H1 (cell line): ENCODE data around the gene C5orf15. TPM values are rescaled to one million over a fixed set of nuclear protein-coding genes. Genes with fewer than 3 reads are reported as not detected.

ENCODE experiments used
- CTCF ChIA-PET: fragments of 300-600 bp; sonication (Branson Sonifier 250); formaldehyde crosslinking; loops from one replicate; lab custom pipeline; 2021; ENCODE audit not compliant: partially characterized antibody; lab: Charles Lee
- POLR2A ChIA-PET: fragments of 300-600 bp; sonication (Branson Sonifier 250); formaldehyde crosslinking; loops from one replicate; lab custom pipeline; 2021; ENCODE audit warnings: inconsistent platforms; ENCODE audit not compliant: partially characterized antibody; lab: Charles Lee
- DNase-seq, 2 experiments: peaks; one replicate each; pipeline versions ENCODE4 v3.0.0 to v3.0.0-alpha.2; 2010 to 2022; ENCODE audit warnings: low spot score in 2 of 2, low read depth in 1 of 2, mixed read lengths in 1 of 2
- FAIRE-seq: peaks from 2 replicates; lab custom pipeline; 2011; peaks lifted over from hg19 to GRCh38; lab: Jason Lieb, UNC
- H2AFZ ChIP-seq: 2 replicates; pipeline ENCODE4 v1.8.1; 2012; ENCODE audit warnings: low read length, inconsistent platforms
- H2AK5ac ChIP-seq: 2 replicates; pipeline ENCODE4 v1.6.1; 2013; ENCODE audit warnings: low read depth, low read length
- H2BK120ac ChIP-seq: replicated peaks from 2 replicates; pipeline ENCODE3; 2013; ENCODE audit warnings: low read depth, low read length, inconsistent platforms
- H2BK12ac ChIP-seq: 2 replicates; pipeline ENCODE4 v1.6.1; 2013; ENCODE audit warnings: low read depth, low read length
- H2BK15ac ChIP-seq: 2 replicates; pipeline ENCODE4 v1.6.1; 2013; ENCODE audit warnings: low read length
- H2BK20ac ChIP-seq: 2 replicates; pipeline ENCODE4 v1.6.1; 2013; ENCODE audit warnings: low read length
- H2BK5ac ChIP-seq: 2 replicates; pipeline ENCODE4 v1.6.1; 2013; ENCODE audit warnings: low read depth, low read length
- H3K14ac ChIP-seq: 2 replicates; pipeline ENCODE4 v1.6.1; 2013; ENCODE audit warnings: inconsistent platforms; ENCODE audit not compliant: insufficient read length
- H3K18ac ChIP-seq: 2 replicates; pipeline ENCODE4 v1.6.1; 2013; ENCODE audit warnings: low read length; ENCODE audit errors: extremely low read depth
- H3K23ac ChIP-seq: 2 replicates; pipeline ENCODE4 v1.6.1; 2013; ENCODE audit warnings: inconsistent platforms; ENCODE audit not compliant: insufficient read length
- H3K23me2 ChIP-seq: 2 replicates; pipeline ENCODE4 v1.6.1; 2013; ENCODE audit warnings: low read depth, low read length
- H3K27ac ChIP-seq: 2 replicates; pipeline ENCODE4 v1.6.1; 2011; ENCODE audit warnings: low read depth, low read length, inconsistent platforms
- H3K27me3 ChIP-seq, 4 experiments: replicated peaks in 1 of 4; 1 replicate in 1 of 4; 2 replicates in 3 of 4; pipeline versions ENCODE4 v1.6.1 to v1.8.1; 2011 to 2013; ENCODE audit warnings: low read length in 3 of 4, mild to moderate bottlenecking in 3 of 4, inconsistent platforms in 2 of 4, mixed read lengths in 2 of 4, moderate library complexity in 1 of 4; ENCODE audit not compliant: control insufficient read depth in 3 of 4, insufficient read depth in 3 of 4; ENCODE audit errors: extremely low read depth in 1 of 4
- H3K36me3 ChIP-seq, 4 experiments: 2 replicates each; pipeline versions ENCODE4 v1.6.1 to v1.8.1; 2011 to 2013; ENCODE audit warnings: mild to moderate bottlenecking in 4 of 4, low read length in 3 of 4, moderate library complexity in 2 of 4, control low read depth in 1 of 4, inconsistent platforms in 1 of 4; ENCODE audit not compliant: insufficient read depth in 4 of 4, control insufficient read depth in 2 of 4
- H3K4ac ChIP-seq: replicated peaks from 2 replicates; pipeline ENCODE3; 2013; ENCODE audit warnings: low read length, low read depth, mixed read lengths, inconsistent platforms; ENCODE audit not compliant: insufficient read length
- H3K4me1 ChIP-seq, 4 experiments: replicated peaks in 1 of 4; 1 replicate in 1 of 4; 2 replicates in 3 of 4; pipeline versions ENCODE4 v1.6.1 to v1.8.1; 2011 to 2013; ENCODE audit warnings: low read length in 3 of 4, inconsistent platforms in 2 of 4, mixed read lengths in 1 of 4; ENCODE audit not compliant: insufficient read depth in 4 of 4, control insufficient read depth in 3 of 4
- H3K4me2 ChIP-seq, 2 experiments: 2 replicates each; pipeline versions ENCODE4 v1.6.1 to v1.8.1; 2011 to 2013; ENCODE audit warnings: low read depth in 2 of 2, low read length in 2 of 2, control low read depth in 1 of 2, inconsistent platforms in 1 of 2, mild to moderate bottlenecking in 1 of 2; ENCODE audit not compliant: insufficient read depth in 1 of 2
- H3K4me3 ChIP-seq, 4 experiments: fragments of 200-600, 300-600 bp in 1 of 4; sonication (generic), shearing (Covaris generic), sonication (Bioruptor Twin) in 1 of 4; 2 replicates each; pipeline versions ENCODE4 v1.5.1 to v1.8.1; 2011 to 2016; ENCODE audit warnings: low read length in 4 of 4, low read depth in 3 of 4, control low read depth in 2 of 4, inconsistent platforms in 2 of 4, mild to moderate bottlenecking in 2 of 4, mixed read lengths in 1 of 4, moderate library complexity in 1 of 4; ENCODE audit not compliant: insufficient read depth in 2 of 4; ENCODE audit errors: extremely low read depth in 1 of 4
- H3K56ac ChIP-seq: replicated peaks from 2 replicates; pipeline ENCODE3; 2013; ENCODE audit warnings: low read depth, mild to moderate bottlenecking, mixed read lengths, low read length, inconsistent platforms; ENCODE audit not compliant: insufficient read length
- H3K79me1 ChIP-seq: 2 replicates; pipeline ENCODE4 v1.6.1; 2013; ENCODE audit warnings: low read depth, low read length, control low read depth
- H3K79me2 ChIP-seq, 2 experiments: 2 replicates each; pipeline versions ENCODE4 v1.6.1 to v1.8.1; 2012 to 2013; ENCODE audit warnings: low read length in 2 of 2, mild to moderate bottlenecking in 2 of 2, inconsistent platforms in 1 of 2; ENCODE audit not compliant: insufficient read depth in 2 of 2, control insufficient read depth in 1 of 2
- H3K9ac ChIP-seq, 4 experiments: replicated peaks in 1 of 4; 1 replicate in 1 of 4; 2 replicates in 3 of 4; pipeline versions ENCODE4 v1.6.1 to v1.8.1; 2011 to 2013; ENCODE audit warnings: low read depth in 3 of 4, low read length in 3 of 4, control low read depth in 2 of 4, mild to moderate bottlenecking in 2 of 4, moderate library complexity in 2 of 4, inconsistent platforms in 1 of 4; ENCODE audit errors: extremely low read depth in 1 of 4
- H3K9me3 ChIP-seq, 2 experiments: 2 replicates each; pipeline versions ENCODE4 v1.6.1 to v1.8.1; 2012 to 2013; ENCODE audit warnings: mild to moderate bottlenecking in 2 of 2, moderate library complexity in 2 of 2, control low read depth in 1 of 2, inconsistent platforms in 1 of 2, low read depth in 1 of 2, low read length in 1 of 2, mixed read lengths in 1 of 2; ENCODE audit not compliant: insufficient read depth in 2 of 2
- H4K20me1 ChIP-seq, 2 experiments: replicated peaks in 1 of 2; 2 replicates each; pipeline versions ENCODE3 to v1.8.1; 2011 to 2013; ENCODE audit warnings: inconsistent platforms in 2 of 2, low read length in 2 of 2, mild to moderate bottlenecking in 1 of 2; ENCODE audit not compliant: insufficient read depth in 2 of 2, control insufficient read depth in 1 of 2
- H4K5ac ChIP-seq: 2 replicates; pipeline ENCODE4 v1.6.1; 2013; ENCODE audit warnings: low read length, low read depth, mixed read lengths, inconsistent platforms; ENCODE audit not compliant: insufficient read length
- H4K8ac ChIP-seq: 2 replicates; pipeline ENCODE4 v1.8.0; 2013; ENCODE audit warnings: mild to moderate bottlenecking, moderate library complexity, low read length, inconsistent platforms; ENCODE audit not compliant: insufficient read depth; ENCODE audit errors: extremely low read depth
- H4K91ac ChIP-seq: replicated peaks from 2 replicates; pipeline ENCODE3; 2013; ENCODE audit warnings: low read length, mixed read lengths, inconsistent platforms; ENCODE audit not compliant: insufficient read length
- BRCA1 ChIP-seq: IDR thresholded peaks from 2 replicates; pipeline ENCODE4 v1.6.1; 2012; ENCODE audit warnings: low read depth, low read length, improper control_type of control experiment
- CTBP2 ChIP-seq: IDR thresholded peaks from 2 replicates; pipeline ENCODE4 v1.7.0; 2011; ENCODE audit warnings: borderline replicate concordance, mild to moderate bottlenecking, moderate library complexity, mixed read lengths, low read length; ENCODE audit not compliant: insufficient read depth, insufficient read length
- E2F6 ChIP-seq: IDR thresholded peaks from 2 replicates; pipeline ENCODE4 v1.6.1; 2012; ENCODE audit warnings: inconsistent platforms
- EGR1 ChIP-seq: IDR thresholded peaks from 2 replicates; pipeline ENCODE4 v1.6.1; 2011; ENCODE audit warnings: low read depth, low read length, borderline replicate concordance
- KDM4A ChIP-seq: IDR thresholded peaks from one replicate; pipeline ENCODE4 v1.7.1; 2012; ENCODE audit warnings: low read depth, mild to moderate bottlenecking, moderate library complexity, low read length, inconsistent platforms; ENCODE audit not compliant: severe bottlenecking
- KDM5A ChIP-seq: fragments of 200-600 bp; IDR thresholded peaks from 2 replicates; pipeline ENCODE4 v1.7.1; 2012; ENCODE audit warnings: mild to moderate bottlenecking, low read length, inconsistent platforms, mixed read lengths
- POLR2A ChIP-seq, 2 experiments: IDR thresholded peaks; 1 replicate in 1 of 2; 2 replicates in 1 of 2; pipeline ENCODE4 v1.6.1; 2011; ENCODE audit warnings: low read depth in 2 of 2, low read length in 2 of 2, mild to moderate bottlenecking in 2 of 2; ENCODE audit errors: control extremely low read depth in 1 of 2
- RFX5 ChIP-seq: IDR thresholded peaks from 2 replicates; pipeline ENCODE4 v1.6.1; 2011; ENCODE audit warnings: low read depth, low read length, improper control_type of control experiment, borderline replicate concordance
- RXRA ChIP-seq: IDR thresholded peaks from 2 replicates; pipeline ENCODE4 v1.6.1; 2011; ENCODE audit warnings: low read depth, mild to moderate bottlenecking, low read length, moderate library complexity; ENCODE audit not compliant: insufficient read depth
- TBP ChIP-seq: IDR thresholded peaks from 2 replicates; pipeline ENCODE4 v1.6.1; 2011; ENCODE audit warnings: low read depth, low read length, improper control_type of control experiment
- WGBS, 2 experiments: shearing (Covaris generic) in 1 of 2; methylation state at CpG; one replicate each; pipeline versions ENCODE4 v1.1.6 to v1.1.7; 2013 to 2015; ENCODE audit warnings: low lambda C conversion rate in 2 of 2, mixed read lengths in 2 of 2, inconsistent platforms in 1 of 2, low coverage in 1 of 2, missing lambda C conversion rate in 1 of 2; ENCODE audit not compliant: insufficient replicate concordance in 2 of 2, insufficient coverage in 1 of 2, insufficient read length in 1 of 2; ENCODE audit errors: extremely low coverage in 1 of 2, missing lambda C conversion rate in 1 of 2; 5-methylcytosine and 5-hydroxymethylcytosine counted together
- polyA plus RNA-seq, 7 experiments: library from polyadenylated mRNA; depleted of rRNA in 3 of 7; stranded (reverse) in 5 of 7; unstranded in 2 of 7; fragments of >200 nt in 5 of 7; fragments of 200-250 nt in 2 of 7; gene quantifications; 1 replicate in 5 of 7; 2 replicates in 1 of 7; 4 replicates in 1 of 7; pipeline versions ENCODE4 v1.2.1 to v1.2.3, GENCODE V29; 2011 to 2013; ENCODE audit warnings: missing spikeins in 2 of 7, mixed read lengths in 2 of 7
- total RNA-seq: library from RNA; stranded (reverse); fragmentation: NEBNext Ultra II Directional; extraction: Animal tissue kit (Norgen Biotek cat#: 25700); gene quantifications from 2 replicates; pipeline ENCODE4 v1.2.1, GENCODE V29; 2021

Gene C5orf15
- total and polyA plus RNA-seq, 2 of the 8 experiments (the other 6 are each of a cell fraction or from before 2014, with no cell fraction given), result 31.7 to 39.3 TPM

GRCh38 chr5:133969654-133970324 lies 1.4 kb upstream of the C5orf15 start:
- H3K18ac ChIP-seq, result no peak overlapping the region
- H2BK15ac ChIP-seq, result no peak overlapping the region
- H3K9me3 ChIP-seq, result no peaks in the 10 kb centered on the region
- H3K23me2 ChIP-seq, result peaks cover 6% of the 10 kb centered on the region; the same call in 1 of the 2 replicates
- H3K23ac ChIP-seq, result no peak overlapping the region
- no peak overlapping the region for H3K56ac ChIP-seq
- peaks cover 14 to 26% (median 20%) of the 10 kb centered on the region in 4 experiments for H3K36me3 ChIP-seq
- H4K20me1 ChIP-seq, result no peaks in the 10 kb centered on the region
- peaks cover 2% of the 10 kb centered on the region for H3K79me1 ChIP-seq
- WGBS, 2 experiments, result 90% methylated on average over 7 of the region's 7 CpGs; no CpG with 5 or more reads in 1 of the 2 experiments
- H4K8ac ChIP-seq, result no peak overlapping the region
- H3K9ac ChIP-seq, result no peak overlapping the region
- no peaks in the 10 kb centered on the region for H3K27me3 ChIP-seq
- no peak overlapping the region; a peak in 1 of 4 replicates for H3K4me2 ChIP-seq
- H2BK120ac ChIP-seq, result no peak overlapping the region
- no peak overlapping the region for H2BK20ac ChIP-seq
- FAIRE-seq, result no peak
- ChIA-PET POLR2A (interaction anchor here (0.9 to 2.2 kb wide), 7 partner anchors 10 to 60 kb away, joined by 3 to 10 read pairs (median 3); partner anchors contain the start of gene VDAC1), CTCF (interaction anchor here (0.6 to 2.4 kb wide), 9 partner anchors 10 to 813 kb away, joined by 3 to 13 read pairs (median 4); no protein-coding TSS in a partner anchor)
- no peak overlapping the region for H2AFZ ChIP-seq
- no peak overlapping the region for H4K5ac ChIP-seq
- H3K27ac ChIP-seq, result no peak overlapping the region
- no peak overlapping the region for H2BK12ac ChIP-seq
- H2BK5ac ChIP-seq, result no peak overlapping the region
- H4K91ac ChIP-seq, result no peak overlapping the region
- DNase-seq, result no peak
- H3K4ac ChIP-seq, result no peak overlapping the region
- H3K4me3 ChIP-seq, result no peak overlapping the region
- no peak overlapping the region for H2AK5ac ChIP-seq
- H3K14ac ChIP-seq, result no peak overlapping the region
- H3K4me1 ChIP-seq, result peaks cover 0 to 3% (median under 1%) of the 10 kb centered on the region in 4 experiments; a peak in 1 of 7 replicates
- H3K79me2 ChIP-seq, result peaks cover 0 to 24% of the 10 kb centered on the region in 2 experiments; a peak in 2 of 4 replicates
- TF ChIP-seq E2F6 (no peak), BRCA1 (no peak), RFX5 (no peak), RXRA (no peak), KDM5A (no peak), KDM4A (no peak), POLR2A (IDR thresholded peaks at IDR 0.05; ENCODE audit: control extremely low read depth in 1 of 2, low read depth in 2 of 2, low read length in 2 of 2) (no peak), EGR1 (no peak), TBP (no peak), CTBP2 (no peak)
